ENCODE results near the gene LPCAT1. TPM values are rescaled to one million over a fixed set of nuclear protein-coding genes. Genes with fewer than 3 reads are reported as not detected.

LPCAT1 gene
- total RNA-seq, 1 experiment from 2014 or later, result 59.8 TPM

DNA sequence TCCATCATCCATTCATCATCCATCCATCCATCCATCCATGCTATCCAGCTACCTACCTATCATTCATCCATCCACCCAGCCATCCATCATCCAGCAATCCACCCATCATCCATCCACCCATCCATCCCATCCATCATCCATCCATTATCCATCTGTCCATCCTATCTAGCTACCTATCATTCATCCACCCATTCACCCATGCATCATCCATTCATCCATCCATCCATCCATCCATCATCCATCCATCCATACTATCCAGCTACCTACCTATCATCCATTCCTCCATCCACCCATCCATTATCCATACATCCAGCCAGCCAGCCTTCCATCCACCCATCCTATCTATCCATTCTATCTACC, 104.9 kb downstream of the LPCAT1 start:
- no TSS peak for BruUV-seq (replicated peaks)
- POLR2A ChIA-PET, result no interaction called here
- Histone ChIP-seq H3K4me1 (ENCODE audit: control insufficient read depth, insufficient read depth, low read length) (no peaks in the 10 kb centered on the region), H3K9me3 (ENCODE audit: control insufficient read depth, insufficient read depth, low read depth, low read length) (no peaks in the 10 kb centered on the region), H3K4me3 (ENCODE audit: low read depth in 2 of 2, low read length in 2 of 2) (no peak overlapping the region), H3K27ac (ENCODE audit: low read length) (no peak overlapping the region), H3K27me3 (ENCODE audit: control insufficient read depth, insufficient read depth, low read length) (no peaks in the 10 kb centered on the region), H3K36me3 (ENCODE audit: control insufficient read depth, insufficient read depth, low read length) (no peaks in the 10 kb centered on the region)
- TF ChIP-seq, protein P1, sequence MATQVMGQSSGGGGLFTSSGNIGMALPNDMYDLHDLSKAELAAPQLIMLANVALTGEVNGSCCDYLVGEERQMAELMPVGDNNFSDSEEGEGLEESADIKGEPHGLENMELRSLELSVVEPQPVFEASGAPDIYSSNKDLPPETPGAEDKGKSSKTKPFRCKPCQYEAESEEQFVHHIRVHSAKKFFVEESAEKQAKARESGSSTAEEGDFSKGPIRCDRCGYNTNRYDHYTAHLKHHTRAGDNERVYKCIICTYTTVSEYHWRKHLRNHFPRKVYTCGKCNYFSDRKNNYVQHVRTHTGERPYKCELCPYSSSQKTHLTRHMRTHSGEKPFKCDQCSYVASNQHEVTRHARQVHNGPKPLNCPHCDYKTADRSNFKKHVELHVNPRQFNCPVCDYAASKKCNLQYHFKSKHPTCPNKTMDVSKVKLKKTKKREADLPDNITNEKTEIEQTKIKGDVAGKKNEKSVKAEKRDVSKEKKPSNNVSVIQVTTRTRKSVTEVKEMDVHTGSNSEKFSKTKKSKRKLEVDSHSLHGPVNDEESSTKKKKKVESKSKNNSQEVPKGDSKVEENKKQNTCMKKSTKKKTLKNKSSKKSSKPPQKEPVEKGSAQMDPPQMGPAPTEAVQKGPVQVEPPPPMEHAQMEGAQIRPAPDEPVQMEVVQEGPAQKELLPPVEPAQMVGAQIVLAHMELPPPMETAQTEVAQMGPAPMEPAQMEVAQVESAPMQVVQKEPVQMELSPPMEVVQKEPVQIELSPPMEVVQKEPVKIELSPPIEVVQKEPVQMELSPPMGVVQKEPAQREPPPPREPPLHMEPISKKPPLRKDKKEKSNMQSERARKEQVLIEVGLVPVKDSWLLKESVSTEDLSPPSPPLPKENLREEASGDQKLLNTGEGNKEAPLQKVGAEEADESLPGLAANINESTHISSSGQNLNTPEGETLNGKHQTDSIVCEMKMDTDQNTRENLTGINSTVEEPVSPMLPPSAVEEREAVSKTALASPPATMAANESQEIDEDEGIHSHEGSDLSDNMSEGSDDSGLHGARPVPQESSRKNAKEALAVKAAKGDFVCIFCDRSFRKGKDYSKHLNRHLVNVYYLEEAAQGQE (IDR thresholded peaks at IDR 0.05; ENCODE audit: insufficient read depth in 1 of 2, low read depth in 2 of 2, low read length in 1 of 2), result no peak
- TF ChIP-seq, protein P2, sequence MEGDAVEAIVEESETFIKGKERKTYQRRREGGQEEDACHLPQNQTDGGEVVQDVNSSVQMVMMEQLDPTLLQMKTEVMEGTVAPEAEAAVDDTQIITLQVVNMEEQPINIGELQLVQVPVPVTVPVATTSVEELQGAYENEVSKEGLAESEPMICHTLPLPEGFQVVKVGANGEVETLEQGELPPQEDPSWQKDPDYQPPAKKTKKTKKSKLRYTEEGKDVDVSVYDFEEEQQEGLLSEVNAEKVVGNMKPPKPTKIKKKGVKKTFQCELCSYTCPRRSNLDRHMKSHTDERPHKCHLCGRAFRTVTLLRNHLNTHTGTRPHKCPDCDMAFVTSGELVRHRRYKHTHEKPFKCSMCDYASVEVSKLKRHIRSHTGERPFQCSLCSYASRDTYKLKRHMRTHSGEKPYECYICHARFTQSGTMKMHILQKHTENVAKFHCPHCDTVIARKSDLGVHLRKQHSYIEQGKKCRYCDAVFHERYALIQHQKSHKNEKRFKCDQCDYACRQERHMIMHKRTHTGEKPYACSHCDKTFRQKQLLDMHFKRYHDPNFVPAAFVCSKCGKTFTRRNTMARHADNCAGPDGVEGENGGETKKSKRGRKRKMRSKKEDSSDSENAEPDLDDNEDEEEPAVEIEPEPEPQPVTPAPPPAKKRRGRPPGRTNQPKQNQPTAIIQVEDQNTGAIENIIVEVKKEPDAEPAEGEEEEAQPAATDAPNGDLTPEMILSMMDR (IDR thresholded peaks at IDR 0.05), result no peak
- TF ChIP-seq SIN3A (IDR thresholded peaks at IDR 0.05; ENCODE audit: borderline replicate concordance, insufficient read depth, low read depth, low read length) (no peak), TCF7L2 (IDR thresholded peaks at IDR 0.05; ENCODE audit: low read depth, low read length) (no peak), POLR2AphosphoS5 (IDR thresholded peaks at IDR 0.05; ENCODE audit: low read depth, low read length) (no peak)
- DNase-seq (ENCODE audit: low read depth, low spot score), result no peak
- ATAC-seq, result no peak
- CTCF ChIA-PET, result no interaction called here
- in situ Hi-C loops (cut with HindIII; ENCODE audit: low pct_unique_long_range_greater_than_20kb, low sequenced_read_pairs) (no loop called here), intact Hi-C loops (cut with micrococcal nuclease; ENCODE audit: unreplicated experiment) (no loop called here)

- H3K27me3 ChIP-seq (ENCODE audit: control insufficient read depth, insufficient read depth, low read length), result no peaks in the 10 kb centered on the region
- no TSS peak for BruUV-seq (replicated peaks)
- no peak for DNase-seq (ENCODE audit: low read depth, low spot score)
- H3K36me3 ChIP-seq (ENCODE audit: control insufficient read depth, insufficient read depth, low read length), result no peaks in the 10 kb centered on the region
- CTCF ChIA-PET, result no interaction called here
- TF ChIP-seq, protein P1 (IDR thresholded peaks at IDR 0.05; ENCODE audit: insufficient read depth in 1 of 2, low read depth in 2 of 2, low read length in 1 of 2), result no peak
- TF ChIP-seq, protein P2 (IDR thresholded peaks at IDR 0.05), result no peak
- TF ChIP-seq TCF7L2 (IDR thresholded peaks at IDR 0.05; ENCODE audit: low read depth, low read length) (no peak), POLR2AphosphoS5 (IDR thresholded peaks at IDR 0.05; ENCODE audit: low read depth, low read length) (no peak), SIN3A (IDR thresholded peaks at IDR 0.05; ENCODE audit: borderline replicate concordance, insufficient read depth, low read depth, low read length) (no peak)
- POLR2A ChIA-PET, result no interaction called here
- intact Hi-C loops (cut with micrococcal nuclease; ENCODE audit: unreplicated experiment) (no loop called here), in situ Hi-C loops (cut with HindIII; ENCODE audit: low pct_unique_long_range_greater_than_20kb, low sequenced_read_pairs) (no loop called here)
- no peak overlapping the region for H3K27ac ChIP-seq (ENCODE audit: low read length)
- ATAC-seq, result no peak
- H3K9me3 ChIP-seq (ENCODE audit: control insufficient read depth, insufficient read depth, low read depth, low read length), result no peaks in the 10 kb centered on the region
- H3K4me3 ChIP-seq (ENCODE audit: low read depth in 2 of 2, low read length in 2 of 2), result no peak overlapping the region
- H3K4me1 ChIP-seq (ENCODE audit: control insufficient read depth, insufficient read depth, low read length), result no peaks in the 10 kb centered on the region
These were observed 105.4 kb downstream of the LPCAT1 start for GRCh38 chr5:1418238-1418920.

All from Panc1 (cell line).